ENCODE results near the gene CCDC38.

The CCDC38 gene

GRCh38 chr12:95877622-95878021 is 64.8 kb downstream of the CCDC38 start:
- Histone ChIP-seq H3K9me3 (ENCODE audit: control insufficient read depth, low read length) (no peaks in the 10 kb centered on the region), H3K4me3 (ENCODE audit: low read length) (no peak overlapping the region), H3K36me3 (ENCODE audit: control insufficient read depth, insufficient read depth, low read length) (no peaks in the 10 kb centered on the region), H3K27me3 (ENCODE audit: control insufficient read depth, insufficient read depth, low read length) (no peaks in the 10 kb centered on the region), H3K4me1 (ENCODE audit: control insufficient read depth, insufficient read depth, low read length) (no peaks in the 10 kb centered on the region), H3K9ac (ENCODE audit: low read length) (no peak overlapping the region)

- no peaks in the 10 kb centered on the region for H3K27me3 ChIP-seq (ENCODE audit: control insufficient read depth, insufficient read depth, low read length)
Measured at GRCh38 chr12:95874452-95874851, 68.0 kb downstream of the CCDC38 start.

GRCh38 chr12:95870897-95871296 is 71.5 kb downstream of the CCDC38 start:
- no peaks in the 10 kb centered on the region for H3K9me3 ChIP-seq (ENCODE audit: control insufficient read depth, low read length)
- H3K4me3 ChIP-seq (ENCODE audit: low read length): no peak overlapping the region
- no peaks in the 10 kb centered on the region for H3K36me3 ChIP-seq (ENCODE audit: control insufficient read depth, insufficient read depth, low read length)
- H3K27me3 ChIP-seq (ENCODE audit: control insufficient read depth, insufficient read depth, low read length): no peaks in the 10 kb centered on the region
- H3K4me1 ChIP-seq (ENCODE audit: control insufficient read depth, insufficient read depth, low read length): no peaks in the 10 kb centered on the region
- H3K9ac ChIP-seq (ENCODE audit: low read length): no peak overlapping the region

More at GRCh38 chr12:95874452-95874851, 68.0 kb downstream of the CCDC38 start:
- Histone ChIP-seq H3K9ac (ENCODE audit: low read length) (no peak overlapping the region), H3K4me3 (ENCODE audit: low read length) (no peak overlapping the region), H3K36me3 (ENCODE audit: control insufficient read depth, insufficient read depth, low read length) (no peaks in the 10 kb centered on the region), H3K4me1 (ENCODE audit: control insufficient read depth, insufficient read depth, low read length) (no peaks in the 10 kb centered on the region), H3K9me3 (ENCODE audit: control insufficient read depth, low read length) (no peaks in the 10 kb centered on the region)

DNA sequence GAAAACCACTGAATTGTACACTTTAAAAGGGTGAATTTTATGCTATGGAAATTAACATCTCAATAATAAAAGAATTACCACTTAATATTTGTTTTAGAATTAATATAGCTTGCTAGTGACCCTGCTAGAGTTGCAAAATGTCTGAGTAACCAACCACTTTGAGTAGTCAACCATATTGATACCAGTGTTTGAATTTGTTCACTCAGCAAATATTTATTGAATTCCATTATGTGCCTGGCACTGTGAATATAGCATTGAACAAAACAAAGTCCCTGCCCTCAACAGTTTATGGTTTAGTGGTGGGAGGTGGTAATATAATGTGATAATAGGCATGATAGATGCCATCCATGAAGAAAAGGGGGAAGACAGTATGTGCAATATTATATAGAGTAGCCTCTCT is 79.1 kb downstream of the CCDC38 start:
- Histone ChIP-seq H3K4me3 (ENCODE audit: low read length) (no peak overlapping the region), H3K4me1 (ENCODE audit: control insufficient read depth, insufficient read depth, low read length) (peaks cover 6% of the 10 kb centered on the region), H3K9me3 (ENCODE audit: control insufficient read depth, low read length) (no peaks in the 10 kb centered on the region), H3K36me3 (ENCODE audit: control insufficient read depth, insufficient read depth, low read length) (no peaks in the 10 kb centered on the region), H3K27me3 (ENCODE audit: control insufficient read depth, insufficient read depth, low read length) (no peaks in the 10 kb centered on the region), H3K9ac (ENCODE audit: low read length) (no peak overlapping the region)

DNA sequence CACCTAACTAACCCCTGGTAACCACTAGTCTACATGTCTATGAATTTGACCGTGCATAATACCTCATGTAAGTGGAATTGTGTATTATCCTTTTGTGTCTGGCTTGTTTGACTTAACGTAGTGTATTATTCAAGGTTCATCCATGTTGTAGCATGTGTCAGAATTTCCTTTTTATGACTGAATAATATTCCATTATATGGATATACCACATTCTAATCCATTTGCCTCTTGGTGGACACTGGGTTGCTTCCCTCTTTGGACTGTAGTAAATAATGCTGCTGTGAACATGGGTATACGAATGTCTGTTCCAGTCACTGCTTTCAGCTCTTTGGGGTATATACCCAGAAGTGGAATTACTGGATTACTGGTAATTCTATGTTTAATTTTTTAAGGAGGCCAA is 80.4 kb downstream of the CCDC38 start:
- Histone ChIP-seq H3K36me3 (ENCODE audit: control insufficient read depth, insufficient read depth, low read length) (no peaks in the 10 kb centered on the region), H3K27me3 (ENCODE audit: control insufficient read depth, insufficient read depth, low read length) (no peaks in the 10 kb centered on the region), H3K9ac (ENCODE audit: low read length) (no peak overlapping the region), H3K9me3 (ENCODE audit: control insufficient read depth, low read length) (no peaks in the 10 kb centered on the region), H3K4me3 (ENCODE audit: low read length) (no peak overlapping the region), H3K4me1 (ENCODE audit: control insufficient read depth, insufficient read depth, low read length) (peaks cover 6% of the 10 kb centered on the region)

- Histone ChIP-seq H3K27me3 (ENCODE audit: control insufficient read depth, insufficient read depth, low read length) (no peaks in the 10 kb centered on the region), H3K4me1 (ENCODE audit: control insufficient read depth, insufficient read depth, low read length) (peaks cover 6% of the 10 kb centered on the region), H3K4me3 (ENCODE audit: low read length) (peak overlapping the region; percentile 77), H3K9me3 (ENCODE audit: control insufficient read depth, low read length) (no peaks in the 10 kb centered on the region), H3K36me3 (ENCODE audit: control insufficient read depth, insufficient read depth, low read length) (no peaks in the 10 kb centered on the region), H3K9ac (ENCODE audit: low read length) (peak overlapping the region; percentile 73)
Measured at GRCh38 chr12:95859947-95860850, 82.2 kb downstream of the CCDC38 start.

- no peaks in the 10 kb centered on the region for H3K27me3 ChIP-seq (ENCODE audit: control insufficient read depth, insufficient read depth, low read length)
- H3K4me3 ChIP-seq (ENCODE audit: low read length): peak overlapping the region; percentile 77
- peaks cover 6% of the 10 kb centered on the region for H3K4me1 ChIP-seq (ENCODE audit: control insufficient read depth, insufficient read depth, low read length)
Measured at GRCh38 chr12:95859344-95859816, 83.0 kb downstream of the CCDC38 start.

DNA sequence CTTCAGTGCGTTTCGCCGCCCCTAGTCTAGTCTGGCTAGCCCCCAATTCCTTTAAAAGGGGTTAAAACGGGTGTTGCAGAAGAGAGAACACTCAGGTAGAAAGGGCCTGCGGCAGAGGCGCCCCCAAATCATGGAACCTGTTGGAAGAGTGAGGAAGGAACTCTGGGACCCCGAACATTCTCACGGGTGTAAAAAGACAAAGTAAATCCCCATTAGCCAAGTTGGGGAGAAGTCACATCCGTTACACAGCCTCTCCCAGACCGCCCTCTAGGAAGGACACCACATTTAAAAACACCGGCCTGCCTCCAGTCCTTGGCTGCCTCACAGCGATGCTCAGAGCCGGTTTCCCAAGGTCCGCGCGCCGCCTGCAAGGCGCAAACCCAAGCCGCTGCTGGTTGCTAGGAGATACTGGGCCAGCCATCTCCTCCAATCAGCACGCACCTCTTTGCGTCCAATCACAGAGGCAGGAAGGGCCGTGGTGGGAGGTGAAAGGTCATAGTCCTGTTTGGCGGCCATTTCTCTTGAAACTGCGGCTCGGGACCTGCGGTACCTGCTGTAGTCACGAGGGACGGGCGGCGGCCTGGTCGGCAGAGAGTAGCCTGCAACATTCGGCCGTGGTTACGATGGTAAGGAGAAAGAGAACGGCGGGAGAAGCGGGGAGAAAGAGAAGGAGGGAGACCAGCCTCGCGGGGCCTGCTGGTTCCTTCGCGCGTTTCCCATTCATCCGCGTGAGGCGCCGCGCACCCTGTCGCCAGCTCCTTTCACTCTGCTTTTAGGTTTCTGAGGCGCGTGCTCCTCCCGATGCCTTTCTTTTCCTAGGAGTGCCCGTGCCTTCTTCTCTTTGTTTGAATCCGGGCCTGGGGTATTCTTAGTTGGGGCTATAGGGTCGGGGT is 83.7 kb downstream of the CCDC38 start, which contains the start of gene SNRPF:
SNRPF (plus strand) TSS at position 502 of the 893 bp plus-strand sequence; CDS start at position 624, 122 bp downstream.
- Histone ChIP-seq H3K4me3 (ENCODE audit: low read length) (peak within 1 kb of the TSS; percentile 77), H3K36me3 (ENCODE audit: control insufficient read depth, insufficient read depth, low read length) (no peaks in the 10 kb centered on the region), H3K27me3 (ENCODE audit: control insufficient read depth, insufficient read depth, low read length) (no peaks in the 10 kb centered on the region), H3K4me1 (ENCODE audit: control insufficient read depth, insufficient read depth, low read length) (peaks cover 6% of the 10 kb centered on the region), H3K9me3 (ENCODE audit: control insufficient read depth, low read length) (no peaks in the 10 kb centered on the region), H3K9ac (ENCODE audit: low read length) (peak within 1 kb of the TSS; percentile 73)

More at GRCh38 chr12:95859344-95859816, 83.0 kb downstream of the CCDC38 start:
- H3K36me3 ChIP-seq (ENCODE audit: control insufficient read depth, insufficient read depth, low read length): no peaks in the 10 kb centered on the region
- H3K9ac ChIP-seq (ENCODE audit: low read length): peak overlapping the region; percentile 73
- no peaks in the 10 kb centered on the region for H3K9me3 ChIP-seq (ENCODE audit: control insufficient read depth, low read length)

DNA sequence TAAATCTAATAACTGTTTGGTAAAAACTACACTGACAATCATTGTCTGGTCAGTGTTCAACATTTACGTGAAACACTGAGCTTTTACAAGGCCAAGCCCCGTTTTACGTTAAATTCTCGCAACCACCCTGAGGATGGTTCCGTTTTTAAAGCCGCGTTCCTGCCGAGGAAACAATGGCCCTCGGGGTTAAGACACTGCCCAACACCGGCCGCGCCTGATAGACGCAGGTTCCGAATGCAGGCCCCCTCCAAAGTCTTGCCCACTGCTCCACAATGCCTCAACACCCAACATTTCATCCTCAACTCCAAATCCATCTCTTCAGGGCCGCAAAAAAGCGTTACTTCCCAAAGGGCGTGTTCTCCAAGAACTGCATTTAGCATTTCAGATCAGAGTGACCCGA is 84.6 kb downstream of the CCDC38 start:
- Histone ChIP-seq H3K9me3 (ENCODE audit: control insufficient read depth, low read length) (no peaks in the 10 kb centered on the region), H3K9ac (ENCODE audit: low read length) (no peak overlapping the region), H3K27me3 (ENCODE audit: control insufficient read depth, insufficient read depth, low read length) (no peaks in the 10 kb centered on the region), H3K4me1 (ENCODE audit: control insufficient read depth, insufficient read depth, low read length) (peaks cover 6% of the 10 kb centered on the region), H3K36me3 (ENCODE audit: control insufficient read depth, insufficient read depth, low read length) (no peaks in the 10 kb centered on the region), H3K4me3 (ENCODE audit: low read length) (no peak overlapping the region)

DNA sequence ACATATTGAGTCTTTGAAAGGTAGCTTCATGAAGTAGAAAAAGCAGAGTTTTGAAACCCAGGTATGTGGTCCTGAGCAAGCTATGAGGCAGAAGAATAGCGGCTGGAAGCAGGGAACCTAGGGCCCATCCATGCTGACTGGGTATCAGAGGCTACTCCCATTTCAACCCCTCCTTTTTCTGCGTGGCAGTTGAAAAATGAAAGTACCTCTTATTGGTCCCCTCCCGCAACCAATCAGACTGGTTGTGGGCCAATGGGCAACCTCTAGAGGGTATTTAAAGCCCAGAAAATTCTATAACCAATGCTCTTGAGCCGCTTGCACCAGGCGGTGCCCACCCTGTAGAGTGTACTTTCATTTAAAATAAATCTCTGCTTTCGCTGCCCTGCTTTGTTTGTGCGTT is 85.3 kb downstream of the CCDC38 start:
- Histone ChIP-seq H3K9ac (ENCODE audit: low read length) (no peak overlapping the region), H3K4me1 (ENCODE audit: control insufficient read depth, insufficient read depth, low read length) (peaks cover 6% of the 10 kb centered on the region), H3K36me3 (ENCODE audit: control insufficient read depth, insufficient read depth, low read length) (no peaks in the 10 kb centered on the region), H3K27me3 (ENCODE audit: control insufficient read depth, insufficient read depth, low read length) (no peaks in the 10 kb centered on the region), H3K4me3 (ENCODE audit: low read length) (no peak overlapping the region), H3K9me3 (ENCODE audit: control insufficient read depth, low read length) (no peaks in the 10 kb centered on the region)

DNA sequence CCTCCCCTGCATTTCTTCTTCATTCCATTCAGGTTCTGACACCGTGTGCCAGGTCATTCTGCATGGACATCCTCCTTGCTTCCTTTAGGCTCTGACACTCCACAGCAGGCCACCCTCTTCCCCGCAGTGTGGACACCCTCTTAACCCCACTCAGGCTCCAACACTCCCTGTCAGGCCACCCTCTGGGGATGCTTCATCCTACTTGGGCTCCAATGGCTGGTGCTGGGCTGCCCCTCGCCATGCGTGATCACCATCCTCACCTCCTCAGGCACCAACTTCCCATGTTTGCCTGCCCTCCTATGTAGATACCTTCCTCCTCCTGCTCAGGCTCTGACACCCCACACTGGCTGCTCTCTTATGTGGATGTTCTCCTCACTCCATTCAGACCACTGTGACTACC is 90.3 kb downstream of the CCDC38 start:
- Histone ChIP-seq H3K9me3 (ENCODE audit: control insufficient read depth, low read length) (no peaks in the 10 kb centered on the region), H3K27me3 (ENCODE audit: control insufficient read depth, insufficient read depth, low read length) (no peaks in the 10 kb centered on the region), H3K9ac (ENCODE audit: low read length) (no peak overlapping the region), H3K36me3 (ENCODE audit: control insufficient read depth, insufficient read depth, low read length) (no peaks in the 10 kb centered on the region), H3K4me1 (ENCODE audit: control insufficient read depth, insufficient read depth, low read length) (no peaks in the 10 kb centered on the region), H3K4me3 (ENCODE audit: low read length) (no peak overlapping the region)

DNA sequence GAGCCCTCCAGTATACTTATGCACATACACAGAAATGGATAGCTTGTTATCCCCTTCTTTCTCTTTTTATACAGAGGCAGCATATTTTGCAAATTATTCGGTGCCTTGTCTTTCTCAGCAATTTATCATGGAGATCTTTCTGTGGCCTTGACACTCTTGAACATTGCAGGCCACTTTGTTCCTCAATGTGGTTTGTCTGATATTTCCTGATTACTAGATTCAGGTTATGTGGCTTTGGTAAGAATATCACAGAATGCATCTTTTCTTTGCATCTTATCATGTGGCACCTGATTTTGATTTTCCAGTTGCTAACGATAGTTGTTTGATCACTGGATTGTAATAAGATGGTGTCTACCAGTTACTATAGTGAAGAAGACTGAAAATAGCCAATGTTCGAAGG is 90.8 kb downstream of the CCDC38 start:
- Histone ChIP-seq H3K36me3 (ENCODE audit: control insufficient read depth, insufficient read depth, low read length) (no peaks in the 10 kb centered on the region), H3K4me1 (ENCODE audit: control insufficient read depth, insufficient read depth, low read length) (no peaks in the 10 kb centered on the region), H3K9ac (ENCODE audit: low read length) (no peak overlapping the region), H3K9me3 (ENCODE audit: control insufficient read depth, low read length) (no peaks in the 10 kb centered on the region), H3K27me3 (ENCODE audit: control insufficient read depth, insufficient read depth, low read length) (no peaks in the 10 kb centered on the region), H3K4me3 (ENCODE audit: low read length) (no peak overlapping the region)

All from mucosa of stomach (tissue), 1 donor.